RCC 7860 (cell line): ENCODE data around the gene TAAR1.
"Not testable (repeated sequence)": the region's sequence is repeated elsewhere in the genome, so short reads cannot be mapped to it uniquely, and the experiment has no call there.

Source experiments
- DNase-seq: peaks from one replicate; pipeline ENCODE4 v3.0.0-alpha.2; 2015; ENCODE audit warnings: low spot score
- FAIRE-seq: peaks from 2 replicates; lab custom pipeline; 2012; peaks lifted over from hg19 to GRCh38; lab: Jason Lieb, UNC

Gene TAAR1

GRCh38 chr6:132664309-132665034, 5.5 kb upstream of the TAAR1 start:
- DNase-seq (no peak), FAIRE-seq (no peak)

DNA sequence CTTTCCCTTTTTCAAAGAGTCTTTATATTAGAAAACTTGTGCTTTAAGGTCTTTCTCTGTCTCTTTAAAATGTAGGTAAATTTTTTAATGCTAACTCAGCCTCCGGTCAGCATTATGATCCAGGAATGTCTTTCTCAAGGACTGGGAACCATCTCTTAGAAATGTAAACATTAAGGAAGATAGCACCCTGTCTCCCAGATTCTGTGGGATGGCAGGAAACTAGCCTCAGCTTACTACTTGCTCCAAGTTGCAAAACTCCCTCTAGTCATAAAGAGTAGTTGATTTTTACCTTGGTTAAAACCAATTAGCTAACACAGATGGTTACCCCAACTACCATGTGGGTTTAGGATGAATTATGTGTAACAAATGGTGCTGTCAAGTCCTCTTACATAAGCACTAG, 4.7 kb upstream of the TAAR1 start:
- no peak for DNase-seq
- no peak for FAIRE-seq

- no peak for DNase-seq
- no peak for FAIRE-seq
Observed at GRCh38 chr6:132661906-132662305, 2.9 kb upstream of the TAAR1 start.

DNA sequence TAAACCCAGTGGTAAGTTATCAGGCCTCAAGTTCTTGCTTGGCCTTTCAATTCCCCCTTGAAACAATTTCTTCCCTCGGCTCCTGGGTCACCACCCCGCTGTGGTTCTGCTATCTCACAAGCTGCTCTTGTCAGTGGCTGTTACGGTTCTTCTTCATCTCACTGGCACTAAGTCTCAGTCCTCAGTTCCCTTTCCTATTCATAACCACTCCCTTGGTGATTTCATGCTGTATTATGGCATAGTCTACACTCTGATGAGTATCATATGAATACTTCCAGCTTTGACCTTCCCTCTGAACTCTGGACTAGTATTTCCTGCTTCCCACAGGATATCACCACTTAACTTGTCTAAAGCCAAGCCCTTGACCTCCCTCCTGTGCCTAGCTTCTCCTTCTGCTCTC, 7.9 kb downstream of the TAAR1 start:
- no peak for FAIRE-seq
- no peak for DNase-seq

- DNase-seq (no peak), FAIRE-seq (no peak)
Observed at GRCh38 chr6:132650429-132650828, 8.6 kb downstream of the TAAR1 start.

DNA sequence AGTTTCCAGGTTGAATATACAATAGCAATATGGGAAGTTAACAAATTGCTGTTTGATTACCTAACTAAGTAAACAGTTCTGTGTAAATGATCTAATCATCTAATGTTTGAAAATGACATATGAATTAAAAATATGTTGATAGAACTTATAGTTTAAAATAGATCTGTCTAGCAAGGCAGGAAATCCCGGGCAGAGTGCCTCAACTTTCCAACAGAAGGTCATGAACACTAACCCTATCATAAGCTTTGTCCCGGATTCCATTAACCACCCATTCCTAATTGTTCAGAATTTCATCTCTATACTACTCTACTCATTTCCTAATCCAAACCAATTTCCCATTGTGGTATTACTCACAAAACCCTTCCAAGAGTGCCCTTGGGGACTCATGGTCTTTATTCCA, 10.2 kb downstream of the TAAR1 start:
- no peak for FAIRE-seq

GRCh38 chr6:132648356-132648755, 10.6 kb downstream of the TAAR1 start:
- FAIRE-seq: peak; percentile 81
- no peak for DNase-seq

More for the DNA sequence above, 10.2 kb downstream of the TAAR1 start:
- no peak for DNase-seq

DNA sequence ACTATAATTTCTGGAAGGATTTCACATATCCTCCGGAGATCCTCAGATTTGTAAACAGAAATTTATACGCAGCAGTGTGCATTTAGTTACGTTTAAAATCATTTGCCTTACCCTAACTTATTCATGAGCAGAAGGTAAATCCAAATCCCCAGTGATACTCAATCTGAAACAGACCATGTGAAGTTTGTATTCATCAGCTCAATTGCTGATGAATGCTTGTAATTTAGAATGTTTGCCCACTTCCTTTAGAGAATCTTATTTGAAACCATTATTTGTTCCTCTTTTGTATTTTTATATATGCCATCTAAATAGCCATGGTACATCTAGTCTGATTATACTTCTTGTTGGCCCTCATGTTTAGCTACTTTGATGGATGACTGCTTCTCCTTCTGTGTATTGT, 15.4 kb downstream of the TAAR1 start:
- FAIRE-seq (no peak), DNase-seq (no peak)

- not testable (repeated sequence) for FAIRE-seq, DNase-seq
Observed at GRCh38 chr6:132637135-132637534, 21.8 kb downstream of the TAAR1 start.

- not testable (repeated sequence) for DNase-seq, FAIRE-seq
Observed at GRCh38 chr6:132635906-132636305, 23.1 kb downstream of the TAAR1 start.

GRCh38 chr6:132635288-132635687, 23.7 kb downstream of the TAAR1 start:
- not testable (repeated sequence) for DNase-seq, FAIRE-seq

- DNase-seq: no peak
- no peak for FAIRE-seq
Observed at GRCh38 chr6:132634796-132635195, 24.2 kb downstream of the TAAR1 start.

GRCh38 chr6:132633362-132633761, 25.6 kb downstream of the TAAR1 start:
- FAIRE-seq (no peak), DNase-seq (no peak)

DNA sequence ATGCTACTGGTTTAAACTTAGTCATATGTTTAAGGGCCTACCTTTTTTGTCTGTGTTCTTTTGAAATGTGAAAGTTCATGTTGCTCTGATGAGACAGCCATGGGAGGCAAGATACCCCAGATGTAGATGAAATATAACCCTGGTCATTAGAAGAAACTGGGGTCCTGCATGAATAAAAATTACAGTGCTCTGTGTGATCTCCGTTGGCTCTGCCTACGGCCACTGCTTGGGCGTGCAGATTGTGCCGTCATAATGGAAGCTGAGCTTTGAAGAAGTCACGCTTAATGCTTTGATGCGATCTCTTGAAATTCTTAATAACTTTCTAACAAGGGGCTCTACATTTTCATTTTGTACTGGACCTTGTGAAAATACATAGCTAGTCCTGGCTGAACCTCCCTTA, 34.8 kb downstream of the TAAR1 start, which contains the start of gene TAAR2:
TAAR2 (minus strand) TSS at position 101 of the 400 bp plus-strand sequence; CDS start at position 101, 0 bp downstream.
- no peak for DNase-seq
- no peak for FAIRE-seq

DNA sequence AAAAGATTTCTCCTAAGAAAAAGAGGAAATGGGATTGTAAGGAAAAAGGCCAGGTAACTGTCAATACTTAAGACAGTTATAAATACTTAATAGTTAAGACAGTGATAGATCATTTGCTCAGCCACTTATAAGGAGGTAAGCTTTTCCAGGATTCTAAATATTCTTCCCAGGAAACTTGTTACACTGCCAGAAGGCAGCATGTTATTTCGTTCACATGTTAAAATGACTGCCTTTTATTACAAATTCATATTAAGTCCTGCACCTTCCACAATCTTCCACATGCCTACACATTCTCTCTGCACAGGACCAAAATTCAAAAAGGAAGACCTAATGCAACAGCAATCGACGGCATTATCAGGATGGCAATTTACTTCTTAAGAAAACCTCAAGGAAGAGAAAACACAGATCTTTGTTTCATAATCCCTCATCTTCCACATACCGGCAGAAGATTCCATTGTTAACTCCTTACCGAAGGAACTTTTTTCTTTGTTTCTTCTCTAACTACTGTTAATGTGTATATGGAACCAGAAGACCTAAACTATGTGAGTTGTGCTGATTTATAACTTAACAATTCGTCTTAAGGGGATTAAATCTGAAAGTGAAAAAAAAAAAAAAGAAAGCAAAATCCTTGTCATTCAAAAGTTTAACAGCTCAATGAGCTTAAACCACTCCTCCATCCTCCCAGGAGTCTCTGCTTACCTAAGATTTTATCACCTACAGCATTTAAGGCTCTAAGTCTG, 35.7 kb downstream of the TAAR1 start:
- FAIRE-seq (no peak), DNase-seq (no peak)

- FAIRE-seq (no peak), DNase-seq (no peak)
Observed at GRCh38 chr6:132616677-132617076, 42.3 kb downstream of the TAAR1 start.

DNA sequence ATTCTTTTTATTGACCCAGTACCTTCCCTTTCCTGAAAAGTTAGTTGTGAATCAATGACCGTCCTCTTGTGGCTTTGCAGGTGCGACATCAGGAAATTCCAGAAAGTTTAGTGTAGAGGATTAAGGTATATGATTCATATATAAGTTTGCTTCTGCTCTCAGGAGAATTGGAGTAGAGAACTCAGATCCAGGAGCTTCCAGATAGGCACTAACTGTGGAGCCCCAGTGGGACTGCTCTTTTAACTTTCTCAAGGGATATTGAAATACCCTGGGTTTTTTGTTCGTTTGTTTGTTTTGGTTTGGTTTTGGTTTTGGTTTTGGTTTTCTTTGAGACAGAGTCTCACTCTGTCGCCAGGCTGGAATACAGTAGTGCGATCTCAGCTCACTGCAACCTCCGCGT, 44.4 kb downstream of the TAAR1 start:
- DNase-seq: no peak
- FAIRE-seq: no peak

DNA sequence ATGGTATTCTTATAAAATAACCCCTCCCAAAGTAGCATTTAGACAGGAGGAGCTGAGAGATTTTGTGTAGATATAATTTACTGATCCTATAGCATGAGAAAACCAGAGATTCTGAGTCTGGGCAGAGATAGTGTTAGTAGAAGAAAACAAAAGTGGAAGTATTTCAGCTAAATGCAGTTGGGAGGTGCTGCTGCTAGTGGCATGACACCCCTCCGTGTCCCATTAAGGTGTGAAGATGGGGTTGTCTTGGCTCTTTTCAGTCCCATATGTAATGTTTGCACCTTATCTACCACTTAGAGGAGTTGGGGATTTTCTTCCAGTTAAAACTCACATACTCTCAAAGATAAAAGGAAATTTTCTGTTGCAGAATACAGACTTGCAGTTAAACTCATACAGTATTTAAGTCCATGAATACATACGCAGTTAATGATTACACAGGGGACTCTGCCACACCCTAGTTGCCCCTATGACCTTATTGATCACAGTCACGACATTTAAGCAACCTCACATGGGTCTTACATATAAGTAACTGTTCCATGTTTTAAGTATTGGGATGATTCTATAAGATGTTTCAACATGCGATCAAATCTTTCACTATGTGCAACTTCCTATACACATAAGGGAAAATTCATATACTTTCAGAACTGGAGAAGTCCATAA, 46.4 kb downstream of the TAAR1 start:
- FAIRE-seq: no peak
- DNase-seq: no peak

DNA sequence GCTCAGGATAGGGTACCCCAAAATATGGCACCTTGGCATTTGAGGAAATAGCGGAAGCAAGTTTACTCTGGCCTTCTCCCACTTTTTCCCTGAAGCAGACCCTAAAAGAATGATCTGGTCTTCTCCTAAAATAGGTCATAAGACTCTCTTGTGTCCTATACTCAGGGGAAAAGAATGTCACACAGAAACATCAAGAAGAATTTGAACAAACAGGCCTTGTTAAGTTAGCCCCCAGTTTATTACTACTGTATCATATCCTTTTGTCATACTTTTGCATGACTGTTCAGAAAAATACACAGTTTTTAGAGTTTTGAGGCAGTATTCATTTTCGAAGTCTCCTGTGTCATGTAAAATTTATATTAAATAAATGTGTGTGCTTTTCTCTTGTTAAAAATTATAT, 47.4 kb downstream of the TAAR1 start:
- FAIRE-seq (no peak), DNase-seq (no peak)

DNA sequence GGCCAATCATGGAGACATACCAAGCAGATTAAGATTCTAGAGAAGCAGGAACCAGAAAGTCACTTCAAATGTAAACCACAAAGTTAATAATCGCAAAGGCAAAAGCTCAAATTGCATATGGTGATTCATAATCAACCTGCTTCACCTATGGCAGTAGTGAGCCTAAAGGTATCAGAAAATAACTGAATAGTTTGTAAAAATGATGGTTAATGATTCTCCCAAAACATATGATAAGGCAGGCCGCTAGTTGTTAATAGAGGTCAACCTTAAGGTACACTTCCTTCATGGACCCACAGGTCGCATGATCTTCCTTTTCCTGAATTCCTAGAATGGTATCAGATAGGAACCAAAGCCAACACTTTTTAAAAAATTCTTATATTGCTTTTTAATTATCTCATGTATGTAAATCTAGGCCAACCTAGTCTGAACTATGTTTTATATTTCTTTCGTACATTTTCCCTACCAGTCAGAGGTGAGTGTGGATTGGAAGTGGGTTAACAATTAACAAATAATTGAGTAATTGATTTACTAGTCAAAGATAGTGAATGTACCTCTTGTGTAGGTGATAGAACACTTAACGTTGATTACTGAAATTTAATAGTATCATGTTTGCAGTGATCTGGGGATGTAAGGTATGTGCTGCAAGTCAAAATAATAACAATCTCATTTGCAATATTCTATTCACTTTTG, 51.3 kb downstream of the TAAR1 start:
- DNase-seq: peak; percentile 9
- peak; percentile 85 for FAIRE-seq

DNA sequence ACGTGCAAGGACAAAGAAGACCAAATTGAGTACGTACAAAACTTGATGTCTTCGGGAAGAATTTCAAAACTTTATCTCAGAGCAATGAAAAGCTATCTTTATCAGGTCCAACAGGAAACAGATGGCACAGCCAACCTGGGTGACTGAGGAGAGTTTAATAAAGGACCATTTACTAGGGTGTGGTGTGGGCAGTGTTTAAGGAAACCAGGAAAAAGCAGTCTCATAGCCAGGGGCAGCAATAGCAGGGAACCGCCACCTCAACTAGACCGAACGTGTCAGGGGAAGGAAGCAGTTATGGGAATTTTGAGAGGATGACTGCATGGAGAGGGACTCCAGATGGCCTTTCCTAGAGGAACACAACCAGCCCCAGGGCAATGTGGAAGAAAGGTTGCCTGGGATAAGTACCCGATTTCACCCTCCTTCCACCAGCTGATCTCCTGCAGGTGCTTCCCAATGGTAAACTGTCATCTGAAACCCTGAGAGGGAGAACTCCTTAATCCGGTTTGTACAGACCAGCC, 54.3 kb downstream of the TAAR1 start:
- no peak for FAIRE-seq
- no peak for DNase-seq
